Body of pancreas (tissue), 4 donors: ENCODE measurements around the gene GRK3.

ENCODE experiments used
- CTCF ChIP-seq, 7 experiments: fragments of 450-650 bp in 4 of 7; fragments of 200-600 bp in 3 of 7; sonication (generic) in 3 of 7; IDR thresholded peaks; one replicate each; pipeline ENCODE4 v1.5.1; 2016 to 2019; ENCODE audit warnings: antibody characterized with exemption in 7 of 7
- POLR2A ChIP-seq, 3 donors: fragments of 450-650 bp; IDR thresholded peaks; one replicate each; pipeline ENCODE4 v1.6.1; 2016; ENCODE audit warnings: antibody characterized with exemption in 3 of 3, mild to moderate bottlenecking in 2 of 3

GRCh38 chr22:25701056-25701780, 136.7 kb downstream of the GRK3 start:
- TF ChIP-seq CTCF (IDR thresholded peaks at IDR 0.05) = no peak
- TF ChIP-seq POLR2A (IDR thresholded peaks at IDR 0.05) = no peak
